ENCODE measurements around the gene FGD5.

FGD5 gene

GRCh38 chr3:14867936-14868570 lies 49.3 kb downstream of the FGD5 start:
- no peak overlapping the region for H3K27ac ChIP-seq
- TF ChIP-seq CTCF (conservative IDR thresholded peaks at IDR 0.05) = no peak

- no peak for TF ChIP-seq CTCF (conservative IDR thresholded peaks at IDR 0.05)
- no peak overlapping the region for H3K27ac ChIP-seq
Observed at GRCh38 chr3:14869917-14870782, 51.4 kb downstream of the FGD5 start.

GRCh38 chr3:14870783-14871060 lies 52.0 kb downstream of the FGD5 start:
- TF ChIP-seq CTCF (conservative IDR thresholded peaks at IDR 0.05) = no peak
- H3K27ac ChIP-seq = no peak overlapping the region

- TF ChIP-seq CTCF (conservative IDR thresholded peaks at IDR 0.05) = no peak
Observed at GRCh38 chr3:14871456-14872200, 52.9 kb downstream of the FGD5 start.

GRCh38 chr3:14872706-14873105 lies 53.9 kb downstream of the FGD5 start:
- no peak overlapping the region for H3K27ac ChIP-seq
- TF ChIP-seq CTCF (conservative IDR thresholded peaks at IDR 0.05) = no peak

More at GRCh38 chr3:14871456-14872200, 52.9 kb downstream of the FGD5 start:
- H3K27ac ChIP-seq = no peak overlapping the region

- H3K27ac ChIP-seq = no peak overlapping the region
- no peak for TF ChIP-seq CTCF (conservative IDR thresholded peaks at IDR 0.05)
Observed at GRCh38 chr3:14874784-14875183, 56.0 kb downstream of the FGD5 start.
